Measurements from ENCODE around the gene ADGRE1. TPM values are rescaled to one million over a fixed set of nuclear protein-coding genes. Genes with fewer than 3 reads are reported as not detected.
A peak's percentile ranks its signal among the peaks of the same experiment; 100 is the strongest.

ADGRE1 gene, protein sequence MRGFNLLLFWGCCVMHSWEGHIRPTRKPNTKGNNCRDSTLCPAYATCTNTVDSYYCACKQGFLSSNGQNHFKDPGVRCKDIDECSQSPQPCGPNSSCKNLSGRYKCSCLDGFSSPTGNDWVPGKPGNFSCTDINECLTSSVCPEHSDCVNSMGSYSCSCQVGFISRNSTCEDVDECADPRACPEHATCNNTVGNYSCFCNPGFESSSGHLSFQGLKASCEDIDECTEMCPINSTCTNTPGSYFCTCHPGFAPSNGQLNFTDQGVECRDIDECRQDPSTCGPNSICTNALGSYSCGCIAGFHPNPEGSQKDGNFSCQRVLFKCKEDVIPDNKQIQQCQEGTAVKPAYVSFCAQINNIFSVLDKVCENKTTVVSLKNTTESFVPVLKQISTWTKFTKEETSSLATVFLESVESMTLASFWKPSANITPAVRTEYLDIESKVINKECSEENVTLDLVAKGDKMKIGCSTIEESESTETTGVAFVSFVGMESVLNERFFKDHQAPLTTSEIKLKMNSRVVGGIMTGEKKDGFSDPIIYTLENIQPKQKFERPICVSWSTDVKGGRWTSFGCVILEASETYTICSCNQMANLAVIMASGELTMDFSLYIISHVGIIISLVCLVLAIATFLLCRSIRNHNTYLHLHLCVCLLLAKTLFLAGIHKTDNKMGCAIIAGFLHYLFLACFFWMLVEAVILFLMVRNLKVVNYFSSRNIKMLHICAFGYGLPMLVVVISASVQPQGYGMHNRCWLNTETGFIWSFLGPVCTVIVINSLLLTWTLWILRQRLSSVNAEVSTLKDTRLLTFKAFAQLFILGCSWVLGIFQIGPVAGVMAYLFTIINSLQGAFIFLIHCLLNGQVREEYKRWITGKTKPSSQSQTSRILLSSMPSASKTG
- 1 to 10 TPM; 1.2 to 1.6 TPM for total RNA-seq

DNA sequence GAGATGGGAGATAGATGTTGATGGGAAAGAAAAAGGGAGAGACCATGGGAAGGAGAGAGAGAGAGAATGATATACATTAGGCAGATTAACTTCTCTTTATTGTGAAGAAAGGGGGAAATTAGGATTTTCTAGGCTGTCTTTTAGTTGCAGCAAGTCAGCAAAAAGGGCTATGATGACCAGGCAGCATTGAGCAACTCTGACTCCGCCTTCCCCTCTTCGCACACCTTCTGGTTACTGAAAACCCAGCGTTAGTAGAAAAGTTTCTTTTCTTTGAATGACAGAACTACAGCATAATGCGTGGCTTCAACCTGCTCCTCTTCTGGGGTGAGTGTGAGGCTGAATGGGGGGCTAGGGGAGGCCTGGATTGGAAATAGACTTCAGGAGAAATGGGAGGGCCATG, at the start of gene ADGRE1:
ADGRE1 (plus strand) TSS at position 264 of the 400 bp plus-strand sequence; CDS start at position 294, 30 bp downstream.
- peaks cover 16% of the 10 kb centered on the region for H3K36me3 Mint-ChIP-seq (ENCODE audit: low read depth)
- peak; percentile 54 for DNase-seq
- H3K4me3 Mint-ChIP-seq = no peak within 1 kb of the TSS
- intact Hi-C loops (cut with micrococcal nuclease) = no loop called here
- H3K4me1 Mint-ChIP-seq (ENCODE audit: low read depth) = peaks cover 51% of the 10 kb centered on the region
- CTCF ChIA-PET = interaction anchor here (1.8 kb wide), 1 partner anchor 24 kb away, joined by 6 read pairs; no protein-coding TSS in a partner anchor
- POLR2A ChIA-PET = interaction anchor here (1.1 kb wide), 1 partner anchor 86 kb away, joined by 3 read pairs; no protein-coding TSS in a partner anchor
- peaks cover 25% of the 10 kb centered on the region for H3K9me3 Mint-ChIP-seq
- TF ChIP-seq, protein P1, sequence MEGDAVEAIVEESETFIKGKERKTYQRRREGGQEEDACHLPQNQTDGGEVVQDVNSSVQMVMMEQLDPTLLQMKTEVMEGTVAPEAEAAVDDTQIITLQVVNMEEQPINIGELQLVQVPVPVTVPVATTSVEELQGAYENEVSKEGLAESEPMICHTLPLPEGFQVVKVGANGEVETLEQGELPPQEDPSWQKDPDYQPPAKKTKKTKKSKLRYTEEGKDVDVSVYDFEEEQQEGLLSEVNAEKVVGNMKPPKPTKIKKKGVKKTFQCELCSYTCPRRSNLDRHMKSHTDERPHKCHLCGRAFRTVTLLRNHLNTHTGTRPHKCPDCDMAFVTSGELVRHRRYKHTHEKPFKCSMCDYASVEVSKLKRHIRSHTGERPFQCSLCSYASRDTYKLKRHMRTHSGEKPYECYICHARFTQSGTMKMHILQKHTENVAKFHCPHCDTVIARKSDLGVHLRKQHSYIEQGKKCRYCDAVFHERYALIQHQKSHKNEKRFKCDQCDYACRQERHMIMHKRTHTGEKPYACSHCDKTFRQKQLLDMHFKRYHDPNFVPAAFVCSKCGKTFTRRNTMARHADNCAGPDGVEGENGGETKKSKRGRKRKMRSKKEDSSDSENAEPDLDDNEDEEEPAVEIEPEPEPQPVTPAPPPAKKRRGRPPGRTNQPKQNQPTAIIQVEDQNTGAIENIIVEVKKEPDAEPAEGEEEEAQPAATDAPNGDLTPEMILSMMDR (IDR thresholded peaks at IDR 0.05) = no peak
- peak; percentile 65 for ATAC-seq
- H3K27me3 Mint-ChIP-seq = no peaks in the 10 kb centered on the region
- peak within 1 kb of the TSS; percentile 28 for H3K27ac Mint-ChIP-seq

DNA sequence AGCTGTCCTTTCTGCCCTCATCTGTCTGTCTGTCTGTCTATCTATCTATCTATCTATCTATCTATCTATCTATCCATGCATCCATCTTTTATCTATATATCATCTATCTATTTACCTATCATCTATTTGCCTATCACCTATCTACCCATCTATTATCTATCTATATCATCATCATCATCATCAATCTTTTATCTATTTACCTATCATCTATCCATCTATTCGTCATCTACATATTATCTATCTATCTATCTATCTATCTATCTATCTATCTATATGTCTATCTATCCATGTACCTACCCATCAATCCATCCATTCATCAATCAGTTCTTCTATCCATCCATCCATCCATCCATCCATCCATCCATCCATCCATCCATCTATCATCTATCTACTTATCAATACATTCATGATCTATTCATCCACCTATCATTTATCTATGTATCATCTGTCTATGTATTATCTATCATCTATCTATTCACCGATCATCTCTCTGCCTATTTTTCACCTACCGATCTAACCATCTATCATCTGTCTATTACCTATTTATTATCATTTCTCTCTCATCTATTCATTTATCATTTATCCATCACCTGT, 49.2 kb upstream of the ADGRE1 start:
- CTCF ChIA-PET = no interaction called here
- Mint-ChIP-seq H3K36me3 (ENCODE audit: low read depth) (peaks cover 50% of the 10 kb centered on the region), H3K27me3 (no peaks in the 10 kb centered on the region), H3K4me1 (ENCODE audit: low read depth) (peaks cover 27% of the 10 kb centered on the region), H3K4me3 (no peak overlapping the region), H3K9me3 (peaks cover 3% of the 10 kb centered on the region), H3K27ac (peak overlapping the region; percentile 83)
- TF ChIP-seq, protein P1 (IDR thresholded peaks at IDR 0.05) = no peak
- intact Hi-C loops (cut with micrococcal nuclease) = no loop called here
- DNase-seq (no peak), ATAC-seq (no peak)
- POLR2A ChIA-PET = interaction anchor here (0.6 to 0.9 kb wide), 2 partner anchors 18 to 78 kb away, joined by 3 read pairs; no protein-coding TSS in a partner anchor

DNA sequence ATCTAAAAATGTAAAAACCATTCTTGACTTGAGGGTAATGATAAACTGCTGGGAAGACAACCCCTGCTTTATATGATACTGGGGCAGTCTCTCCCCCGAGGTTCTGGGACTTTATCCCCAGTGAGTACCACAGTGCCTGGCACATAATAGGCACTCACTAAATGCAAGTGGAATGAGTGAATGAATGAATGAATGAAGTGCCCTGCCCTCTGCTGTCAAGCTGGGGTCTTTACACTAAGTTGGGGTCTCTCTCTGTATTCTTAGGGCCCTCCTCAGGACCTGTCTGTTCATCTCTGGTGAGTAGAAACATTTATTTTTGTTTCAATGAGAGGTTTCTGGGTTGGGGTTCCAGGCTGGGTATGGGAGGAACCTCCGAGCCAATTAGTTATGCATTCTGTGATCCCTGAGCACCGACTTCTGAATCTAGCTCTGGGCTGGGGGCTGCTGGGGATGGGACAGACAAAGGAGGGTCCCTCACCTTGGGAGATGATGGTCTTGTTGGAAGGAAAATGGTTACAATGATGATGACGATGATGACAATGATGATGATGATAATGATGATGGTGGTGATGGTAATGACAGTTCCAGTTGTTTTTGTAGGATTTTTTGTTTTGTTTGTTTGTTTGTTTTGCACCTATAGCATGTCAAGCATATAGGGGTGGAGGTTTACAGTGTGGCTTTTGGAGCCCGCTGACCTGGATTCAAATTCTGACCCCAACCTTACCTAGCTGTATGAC, 44.3 kb upstream of the ADGRE1 start:
- H3K4me1 Mint-ChIP-seq (ENCODE audit: low read depth) = peaks cover 5% of the 10 kb centered on the region
- intact Hi-C loops (cut with micrococcal nuclease) = no loop called here
- no peaks in the 10 kb centered on the region for H3K9me3 Mint-ChIP-seq
- peak overlapping the region; percentile 39 for H3K27ac Mint-ChIP-seq
- DNase-seq (no peak), ATAC-seq (no peak)
- ChIA-PET POLR2A (interaction anchor here (1.1 kb wide), 1 partner anchor 96 kb away, joined by 3 read pairs; no protein-coding TSS in a partner anchor), CTCF (no interaction called here)
- H3K36me3 Mint-ChIP-seq (ENCODE audit: low read depth) = peaks cover 24% of the 10 kb centered on the region
- no peak overlapping the region for H3K4me3 Mint-ChIP-seq
- TF ChIP-seq, protein P1 (IDR thresholded peaks at IDR 0.05) = no peak
- no peaks in the 10 kb centered on the region for H3K27me3 Mint-ChIP-seq

DNA sequence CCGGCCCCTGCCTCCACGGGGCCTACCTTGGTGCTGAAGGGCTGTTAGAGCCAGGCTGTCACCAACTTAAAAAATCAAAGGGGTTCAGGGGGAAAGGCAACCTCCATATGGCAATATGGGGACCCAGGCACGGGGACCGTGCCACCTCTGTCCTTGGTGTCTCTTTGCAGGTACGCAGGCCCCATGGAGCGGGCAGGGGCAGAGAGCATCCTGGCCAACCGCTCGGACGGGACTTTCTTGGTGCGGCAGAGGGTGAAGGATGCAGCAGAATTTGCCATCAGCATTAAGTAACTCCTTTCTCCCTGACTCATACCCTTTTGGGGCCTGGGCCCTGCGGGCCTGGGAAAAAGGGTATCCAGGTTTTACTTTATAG, 39.6 kb upstream of the ADGRE1 start:
- TF ChIP-seq, protein P1 (IDR thresholded peaks at IDR 0.05) = no peak
- no peak for DNase-seq
- no peaks in the 10 kb centered on the region for H3K27me3 Mint-ChIP-seq
- no peak overlapping the region for H3K4me3 Mint-ChIP-seq
- no peak overlapping the region for H3K27ac Mint-ChIP-seq
- POLR2A ChIA-PET = no interaction called here
- H3K36me3 Mint-ChIP-seq (ENCODE audit: low read depth) = peaks cover 23% of the 10 kb centered on the region
- CTCF ChIA-PET = no interaction called here
- no peaks in the 10 kb centered on the region for H3K9me3 Mint-ChIP-seq
- ATAC-seq = no peak
- H3K4me1 Mint-ChIP-seq (ENCODE audit: low read depth) = no peaks in the 10 kb centered on the region
- intact Hi-C loops (cut with micrococcal nuclease) = no loop called here

Measured in activated CD8-positive, alpha-beta T cell treated with anti-CD3 and anti-CD28 coated beads for 36 hours (primary cell).